Kasumi-1 (cell line): ENCODE data around the gene CADPS.

Source experiments
- DNase-seq, 2 experiments: peaks; one replicate each; lab custom pipeline; 2025; lab: John Stamatoyannopoulos, UW

Gene CADPS

DNA sequence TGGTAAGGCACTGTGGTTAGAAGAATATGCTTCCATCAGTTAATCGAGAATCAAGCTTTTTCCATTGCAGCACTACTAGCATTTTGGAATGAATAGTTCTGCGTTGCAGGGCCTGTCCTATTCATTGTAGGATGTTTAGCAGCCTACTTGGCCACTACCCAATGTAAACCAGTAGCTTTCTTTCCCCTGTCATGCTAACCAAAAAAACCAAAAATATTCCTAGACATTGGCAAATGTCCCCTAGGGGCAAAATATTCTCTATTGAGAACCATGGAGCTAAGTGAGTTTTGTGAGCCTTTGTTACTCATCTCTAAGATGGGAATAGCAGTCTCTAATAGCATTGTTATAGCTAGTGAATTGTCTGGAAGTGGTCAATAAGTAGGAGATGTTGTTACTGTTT lies 187.2 kb downstream of the CADPS start:
- DNase-seq: no peak

DNA sequence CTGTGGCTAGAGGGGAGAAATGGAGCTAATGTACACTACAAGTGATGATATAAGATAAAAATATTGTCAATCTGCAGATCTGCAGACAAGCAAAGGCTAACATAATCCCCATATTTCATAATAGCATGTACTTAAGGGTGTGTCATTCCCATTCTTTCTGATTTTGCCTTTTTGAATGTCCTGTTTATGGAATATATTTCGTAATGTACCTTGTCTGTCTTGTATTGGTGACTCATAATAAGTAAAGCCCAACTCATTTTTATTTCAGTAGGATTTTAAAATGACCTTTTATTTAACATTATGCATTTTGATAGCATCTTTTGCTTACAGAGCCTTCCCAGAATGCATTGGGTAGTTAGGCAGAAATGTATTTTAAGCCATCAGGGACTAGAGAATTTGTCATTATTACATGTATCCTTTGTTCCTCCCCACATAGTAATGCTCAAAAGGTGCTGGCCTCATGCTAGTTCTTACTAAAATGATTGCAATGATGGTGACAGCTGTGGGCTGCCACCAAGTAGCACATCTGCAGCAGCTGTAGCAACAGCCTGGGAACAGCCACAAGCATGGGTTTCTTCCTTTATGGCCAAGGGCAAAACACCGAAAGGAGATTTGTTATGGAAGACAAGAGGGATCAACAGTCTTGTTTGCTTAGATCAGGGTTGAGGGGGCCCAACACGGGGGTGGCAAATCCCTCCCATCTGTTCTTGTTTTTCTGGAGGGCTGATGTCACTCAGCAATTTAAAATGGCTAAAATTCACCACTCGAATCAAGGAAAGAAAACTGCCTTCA lies 188.5 kb downstream of the CADPS start:
- DNase-seq: no peak

DNA sequence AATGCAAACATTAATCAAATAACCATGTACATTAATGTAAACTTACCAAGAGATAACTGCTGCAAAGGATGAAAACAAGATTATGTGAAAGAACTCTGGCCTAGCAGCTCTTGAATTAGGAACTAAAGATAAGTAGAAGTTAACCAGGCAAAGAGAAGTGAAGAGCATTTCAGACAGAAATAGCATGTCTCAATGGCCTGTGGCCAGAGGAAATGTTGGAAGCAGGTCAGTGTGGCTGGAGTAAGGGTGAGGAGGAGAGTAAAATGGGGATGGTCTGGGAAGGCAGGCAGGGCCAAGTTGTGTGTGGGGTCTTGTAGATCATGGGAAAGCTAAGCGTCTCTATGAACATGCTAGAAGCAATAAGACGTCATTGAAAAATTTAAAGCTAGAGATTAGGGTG lies 192.4 kb downstream of the CADPS start:
- DNase-seq: no peak

DNA sequence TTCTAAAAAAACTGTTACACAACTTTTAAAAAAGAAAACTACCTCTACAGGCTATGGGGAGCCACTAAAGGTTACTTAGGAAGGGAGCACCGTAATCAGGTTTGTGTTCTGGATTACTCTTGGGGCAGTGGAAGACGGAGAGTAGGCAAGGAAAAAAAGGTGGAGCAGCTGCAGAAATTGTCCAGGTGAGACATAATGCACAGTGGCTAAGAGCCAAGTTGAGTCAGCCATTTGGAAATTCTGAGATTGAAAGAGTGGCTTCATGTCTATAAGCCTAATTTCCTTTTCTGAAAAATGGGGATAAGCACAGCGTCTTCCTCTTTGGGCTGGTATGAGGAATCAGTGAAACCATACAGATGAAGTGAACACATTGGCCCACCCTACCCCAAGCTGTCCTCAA lies 195.2 kb downstream of the CADPS start:
- DNase-seq: no peak

DNA sequence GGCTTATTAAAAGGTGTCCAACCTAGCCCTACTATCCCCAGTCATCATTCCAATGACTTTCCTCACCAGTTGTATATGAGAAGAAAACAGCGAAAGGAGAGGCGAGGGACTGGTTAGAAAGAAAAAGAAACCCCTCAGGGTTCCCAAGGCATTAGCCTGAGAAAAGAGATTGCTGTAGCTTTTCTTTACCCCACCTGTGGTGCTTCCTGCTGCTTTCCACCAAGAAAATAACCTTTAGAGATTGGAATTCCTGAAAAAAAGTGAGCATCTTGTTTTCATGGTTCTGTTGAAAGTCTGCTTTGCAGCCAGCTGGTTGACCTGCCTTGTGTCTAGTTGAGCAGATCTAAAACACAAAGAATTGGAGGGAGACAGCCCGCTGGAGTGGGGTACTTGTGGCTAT lies 196.4 kb downstream of the CADPS start:
- DNase-seq: no peak

DNA sequence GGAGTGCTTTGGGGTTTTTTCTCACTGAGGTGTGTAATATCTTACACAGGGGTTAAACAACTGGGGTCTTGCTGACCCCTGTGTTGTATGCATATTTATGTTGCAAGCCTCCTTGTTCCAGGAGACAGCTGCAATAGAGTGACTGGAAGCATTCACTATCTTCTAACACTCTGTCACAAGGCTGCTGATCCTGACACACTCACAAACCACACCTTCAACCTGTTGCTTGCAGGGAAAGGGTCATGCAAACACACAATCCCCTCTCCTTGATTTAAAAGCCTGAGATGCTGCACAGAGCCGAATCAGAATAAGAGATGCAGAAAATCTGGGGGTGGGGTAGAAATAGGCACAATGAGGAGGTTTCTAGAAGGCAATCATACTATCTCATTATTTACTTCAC lies 197.3 kb downstream of the CADPS start:
- no peak for DNase-seq

DNA sequence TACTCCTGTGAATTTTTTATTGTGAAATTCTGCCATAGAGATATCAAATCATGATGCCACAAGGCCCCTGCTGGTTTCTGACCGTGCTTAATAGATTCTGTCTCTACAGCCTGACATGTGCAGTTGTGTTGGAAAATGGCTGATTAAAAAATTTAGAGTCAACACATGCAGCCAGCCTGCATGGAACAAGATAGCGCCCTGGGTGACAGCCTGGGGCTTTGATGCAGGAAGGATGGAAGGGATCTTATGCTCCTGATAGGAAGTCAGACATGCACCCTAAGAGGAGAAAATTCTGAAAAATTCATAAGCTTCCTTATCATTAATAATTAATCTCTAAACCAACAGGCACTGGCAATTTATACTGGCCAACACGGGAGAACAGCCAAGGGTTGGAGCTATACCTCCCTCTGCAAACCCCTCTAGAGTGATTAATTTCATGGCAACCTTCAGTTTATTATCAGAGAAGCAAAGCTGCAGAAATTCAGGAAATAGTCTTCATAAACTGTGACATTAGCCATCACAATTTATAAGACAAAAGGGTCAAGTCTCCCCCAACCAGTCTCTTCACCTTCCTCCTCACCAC lies 198.4 kb downstream of the CADPS start:
- no peak for DNase-seq

DNA sequence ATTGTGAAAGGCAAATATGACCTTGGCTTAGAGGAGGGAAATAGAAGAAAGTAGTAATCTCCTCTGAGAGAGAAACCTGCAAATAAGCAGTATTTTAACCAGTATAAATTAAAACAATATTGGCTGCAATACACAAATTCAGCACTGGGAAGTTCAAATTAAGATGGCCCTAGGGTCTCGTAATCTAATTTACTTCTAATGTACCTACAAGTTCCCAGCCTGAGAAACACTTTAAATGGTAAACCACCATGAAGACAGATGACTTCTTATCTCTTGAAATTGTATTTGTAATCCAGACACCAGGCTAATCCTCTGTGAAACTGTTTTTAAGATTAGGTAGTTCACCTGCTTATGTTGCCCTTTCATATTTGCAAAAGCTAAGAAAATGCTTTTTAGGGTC lies 199.7 kb downstream of the CADPS start:
- no peak for DNase-seq

DNA sequence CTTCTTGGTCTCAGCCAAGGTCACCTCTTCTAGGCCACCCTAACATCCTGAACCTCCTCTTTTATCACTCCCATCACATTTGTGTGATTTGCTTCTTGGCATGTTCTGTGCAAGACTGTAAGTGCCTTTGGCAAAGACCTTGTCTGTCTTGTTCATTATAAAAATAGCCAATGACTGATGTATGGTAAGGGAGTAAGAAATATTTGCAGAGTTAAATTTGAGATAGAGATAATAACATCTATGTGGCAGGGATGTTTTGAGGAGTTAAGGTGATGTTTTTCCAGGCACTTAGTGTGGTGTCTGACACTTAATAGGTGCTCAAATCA lies 202.3 kb downstream of the CADPS start:
- no peak for DNase-seq

DNA sequence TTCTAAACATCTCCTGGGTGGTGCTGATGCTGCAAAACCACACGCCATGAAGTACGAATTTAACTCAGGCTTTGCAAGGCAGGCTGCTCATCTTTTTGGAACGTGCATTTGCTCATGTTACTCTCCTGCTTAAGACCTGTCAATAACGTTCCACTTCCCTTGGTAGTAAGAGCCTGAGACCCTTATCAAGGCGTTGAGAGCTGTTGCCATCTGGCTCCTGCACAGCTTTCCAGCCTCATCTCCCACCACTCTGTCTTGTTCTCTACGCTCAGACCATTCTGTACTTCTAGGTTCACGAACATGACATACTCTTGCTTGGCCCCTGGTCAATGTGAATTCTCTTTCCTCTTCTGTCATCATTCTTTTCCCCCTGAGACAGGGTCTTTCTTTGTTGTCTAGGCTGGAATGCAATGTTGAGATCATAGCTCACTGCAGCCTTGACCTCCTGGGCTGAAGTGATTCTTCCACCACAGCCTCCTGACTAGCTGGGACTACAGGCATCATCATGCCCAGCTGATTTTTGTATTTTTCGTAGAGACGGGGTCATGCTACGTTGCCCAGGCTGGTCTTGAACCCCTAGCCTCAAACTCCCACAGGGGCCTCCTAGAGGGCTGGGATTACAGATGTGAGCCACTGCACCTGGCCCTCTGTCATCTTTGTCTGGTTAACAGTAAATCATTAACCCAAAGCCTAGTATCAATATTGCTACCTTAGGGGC lies 202.8 kb downstream of the CADPS start:
- no peak for DNase-seq

DNA sequence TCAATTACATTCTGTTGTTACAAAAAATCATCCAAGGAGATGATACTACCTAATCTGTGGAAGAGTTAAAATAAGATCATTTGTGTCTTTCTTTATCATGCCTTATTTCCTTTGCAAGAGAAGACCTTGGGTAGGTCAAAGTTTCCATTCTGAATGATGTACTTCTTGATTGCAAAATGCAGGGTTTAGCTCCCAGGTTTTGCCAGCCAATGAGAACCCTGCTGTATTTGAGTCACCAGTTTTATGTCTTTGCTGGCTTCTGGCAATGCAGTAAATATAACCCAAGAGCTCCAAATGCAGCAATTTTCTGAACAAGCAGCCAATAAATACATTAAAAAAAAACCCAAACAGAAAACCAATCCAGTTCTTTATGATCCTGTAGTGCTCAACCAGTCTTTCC lies 204.9 kb downstream of the CADPS start:
- DNase-seq: no peak

DNA sequence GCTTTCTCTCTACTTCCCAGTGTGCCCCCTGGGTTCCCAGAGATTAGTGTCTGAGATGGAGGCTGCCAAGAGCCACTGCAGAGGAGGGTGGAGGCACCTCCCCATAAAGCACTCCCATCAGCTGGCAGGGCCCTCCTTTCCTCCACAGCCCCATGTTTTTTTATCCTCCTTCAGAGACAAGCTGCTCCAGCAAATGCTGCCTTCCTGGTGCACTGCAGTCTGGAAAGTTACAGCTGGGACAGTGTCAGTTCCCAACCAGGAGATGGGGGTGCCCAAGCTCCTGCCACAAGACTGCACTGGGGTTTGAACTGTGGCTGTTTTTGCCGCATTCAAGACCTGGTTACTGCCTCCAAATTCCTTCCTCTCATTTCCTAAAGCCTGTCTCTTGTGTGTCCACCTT lies 206.1 kb downstream of the CADPS start:
- no peak for DNase-seq

DNA sequence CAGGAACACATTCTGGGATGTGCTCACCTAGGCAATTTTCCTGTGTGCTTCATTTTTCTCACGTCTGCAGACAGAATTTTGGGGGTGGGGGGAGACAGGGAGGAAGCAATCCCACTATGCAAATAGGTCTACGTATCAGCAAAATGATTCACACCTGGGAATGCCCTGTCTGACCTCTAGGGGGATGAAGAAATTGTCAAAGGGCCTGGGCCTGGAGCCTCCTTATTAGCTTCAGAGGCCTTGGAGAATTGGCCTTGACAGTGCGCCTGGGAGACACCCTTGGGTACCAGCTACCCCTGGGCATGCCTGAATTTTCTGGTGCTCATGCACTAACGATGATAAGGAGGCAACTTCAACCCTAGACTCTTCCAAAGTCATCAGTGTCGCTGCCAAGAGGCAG lies 207.5 kb downstream of the CADPS start:
- DNase-seq: no peak

DNA sequence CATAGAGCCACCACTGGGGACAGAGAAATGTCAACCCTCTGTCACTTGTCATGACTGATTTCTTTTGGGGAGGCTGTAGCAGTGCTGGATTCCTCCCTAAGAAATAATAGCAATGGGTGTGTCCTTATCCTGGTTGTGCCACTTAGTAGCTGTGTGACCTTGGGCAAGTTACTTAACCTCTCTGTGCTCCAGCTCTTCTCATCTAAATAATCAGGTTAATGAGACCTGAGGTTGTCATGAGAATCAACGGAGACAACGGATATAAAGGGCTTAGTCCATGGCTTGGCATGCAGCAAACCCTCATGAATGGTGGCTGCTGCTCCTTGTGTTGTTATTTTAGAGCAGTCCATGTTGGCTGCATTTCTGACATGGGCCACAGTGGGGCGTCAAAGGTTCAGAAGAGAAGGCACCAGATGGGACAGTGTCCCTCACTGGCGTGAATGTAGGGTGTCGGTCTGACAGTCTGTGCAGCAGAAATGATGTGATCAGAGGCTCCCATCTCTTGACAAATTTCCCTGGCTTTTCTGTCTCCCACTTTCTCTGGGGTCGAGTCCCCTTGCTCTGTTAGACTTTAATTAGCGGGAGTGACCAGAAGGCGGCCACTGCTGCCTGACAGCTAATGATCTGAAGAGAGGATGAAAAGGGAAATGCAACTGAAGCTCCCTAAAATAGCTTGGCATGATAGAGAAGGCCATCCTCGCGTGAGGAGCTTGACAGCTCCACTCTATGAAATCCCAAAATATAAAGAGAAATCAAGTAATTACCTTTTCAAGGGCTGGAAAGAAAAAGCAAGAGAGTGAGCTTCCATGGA lies 209.4 kb downstream of the CADPS start:
- DNase-seq: peak; percentile 56 to 62

DNA sequence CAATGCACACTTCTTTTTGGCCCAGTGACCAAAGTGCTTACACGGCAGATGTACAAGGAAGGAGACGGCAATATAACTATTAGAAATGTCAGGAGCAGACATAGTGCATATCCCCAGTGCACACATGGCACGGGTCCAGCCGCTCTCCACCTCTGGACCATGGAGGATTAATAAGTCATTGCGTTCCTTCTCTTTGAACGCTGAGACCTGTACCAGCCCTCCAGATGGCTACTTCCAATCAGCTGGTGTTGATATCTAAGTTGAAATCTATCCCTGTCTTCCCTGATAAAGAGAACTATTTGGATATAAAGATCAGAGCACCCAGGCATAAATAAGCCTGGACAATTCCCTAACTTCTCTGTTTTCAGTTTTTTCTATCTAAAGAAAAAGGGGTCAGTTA lies 212.5 kb downstream of the CADPS start:
- no peak for DNase-seq

DNA sequence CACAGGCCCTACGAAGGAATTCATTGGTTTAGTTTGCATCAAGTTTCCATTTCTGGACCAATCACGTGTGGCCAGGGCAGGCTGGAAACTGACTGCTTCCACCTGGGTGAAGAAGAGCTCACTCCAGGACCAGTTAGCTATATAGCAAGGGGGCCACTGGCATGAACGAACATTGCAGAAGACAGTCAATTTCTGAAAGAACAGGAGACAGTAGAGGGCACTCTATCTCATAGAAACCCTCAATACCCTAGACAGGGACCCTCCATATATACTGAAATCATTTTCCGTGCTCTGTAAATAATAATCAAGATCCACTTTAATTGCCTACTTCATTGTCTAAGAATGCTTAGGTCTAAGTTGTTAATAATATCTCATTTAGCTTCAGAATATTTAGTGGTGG lies 215.6 kb downstream of the CADPS start:
- DNase-seq: no peak

DNA sequence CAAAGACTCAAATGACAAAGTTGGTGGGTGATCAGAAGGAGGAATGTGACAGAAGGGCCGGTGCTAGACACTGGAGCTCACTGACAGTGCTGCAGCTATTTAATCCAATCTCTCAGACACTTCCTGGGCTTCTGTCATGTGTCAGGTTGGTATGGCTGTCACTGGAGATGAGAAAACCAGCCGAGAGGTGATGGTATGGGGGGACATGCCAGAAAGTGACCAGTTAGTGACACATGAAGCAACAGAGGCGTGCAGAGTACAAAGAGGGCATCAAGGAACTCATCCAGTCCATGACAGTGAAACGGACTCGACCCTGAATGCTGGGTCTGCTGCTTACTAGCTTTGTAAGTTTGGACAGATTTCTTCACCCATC lies 219.5 kb downstream of the CADPS start:
- DNase-seq: no peak

DNA sequence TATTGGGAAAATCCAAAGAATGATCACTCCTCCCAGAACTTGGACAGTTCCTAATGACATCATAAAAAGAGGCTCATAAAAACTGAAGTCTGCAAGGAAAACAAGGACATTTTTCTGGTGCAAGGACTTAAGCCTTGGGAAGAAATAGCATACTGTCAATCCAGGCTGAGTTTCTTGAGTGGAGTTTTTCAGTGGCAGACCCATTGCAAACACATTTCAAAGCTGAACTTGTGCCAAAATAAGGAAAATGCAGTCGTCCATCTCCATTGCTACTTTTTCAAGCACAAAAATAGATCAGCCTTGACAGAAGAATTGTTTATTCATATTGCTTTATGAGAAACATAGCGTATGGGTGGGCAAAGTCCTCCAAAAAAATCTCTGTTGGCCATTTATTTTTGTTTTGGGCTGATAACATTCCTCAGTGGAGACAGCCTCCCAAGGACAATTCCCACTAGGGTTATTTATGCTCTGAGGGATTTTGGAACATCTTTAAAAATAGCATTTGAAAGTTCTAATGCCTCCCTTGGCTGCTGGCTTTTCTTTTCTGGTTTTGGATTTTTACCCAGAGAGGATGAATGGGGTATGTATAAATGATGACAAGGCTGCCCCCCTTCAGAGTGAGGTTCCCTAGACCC lies 220.0 kb downstream of the CADPS start:
- DNase-seq: no peak

DNA sequence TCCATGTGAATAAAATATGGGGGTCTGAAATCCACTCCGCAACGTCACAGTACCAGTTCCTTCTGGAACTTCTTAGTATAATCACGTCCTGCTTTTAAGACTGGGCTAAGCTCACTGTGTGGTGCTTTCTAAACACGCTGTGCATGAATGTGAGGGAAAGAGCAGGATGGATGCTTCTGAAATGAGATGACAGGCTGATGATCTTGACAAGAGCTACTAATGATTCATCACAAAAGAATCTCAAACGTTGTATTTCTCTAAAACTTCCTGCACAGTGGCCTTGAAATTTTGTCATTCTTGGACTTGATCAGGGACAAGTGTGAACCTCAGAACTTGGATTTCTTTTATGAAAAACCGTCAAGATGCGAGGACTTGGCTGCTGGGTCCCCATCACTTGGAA lies 221.4 kb downstream of the CADPS start:
- DNase-seq: no peak

DNA sequence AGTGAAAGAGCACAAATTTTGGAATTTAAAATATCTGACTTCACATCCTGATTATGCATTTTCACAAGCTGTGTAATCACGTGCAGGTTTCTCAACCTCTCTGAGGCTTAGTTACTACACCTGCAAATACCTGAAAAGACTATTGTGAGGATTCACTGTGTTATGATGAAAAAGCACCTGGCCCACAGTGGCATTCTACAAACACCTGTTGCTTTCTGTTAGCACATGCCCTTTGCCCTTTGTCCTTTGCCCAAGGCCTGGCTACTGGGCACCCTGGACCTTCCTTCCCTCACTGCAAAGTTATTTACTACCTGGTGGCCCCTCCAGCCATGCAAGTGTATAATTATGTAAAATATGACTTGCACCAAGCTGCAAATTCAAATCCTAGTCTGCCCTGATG lies 227.5 kb downstream of the CADPS start:
- DNase-seq: no peak

DNA sequence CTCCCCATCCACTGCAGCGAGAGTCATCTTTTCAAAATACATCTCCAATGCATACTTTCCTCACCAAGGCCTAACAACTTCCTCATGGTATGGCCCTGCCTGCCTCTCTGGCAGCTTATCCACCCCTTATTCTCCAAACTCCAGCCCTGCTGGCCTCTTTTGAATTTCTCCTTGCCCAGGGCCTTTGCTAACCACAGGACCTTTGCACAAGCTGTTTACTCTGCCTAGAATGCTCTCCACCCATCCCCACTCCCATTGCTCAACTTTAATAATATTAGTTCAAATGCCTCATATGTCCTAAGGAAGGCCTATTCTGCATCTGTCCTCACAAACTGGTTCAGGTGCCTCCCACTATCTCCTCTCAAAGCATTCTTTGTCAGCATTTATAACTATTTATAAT lies 230.7 kb downstream of the CADPS start:
- no peak for DNase-seq

DNA sequence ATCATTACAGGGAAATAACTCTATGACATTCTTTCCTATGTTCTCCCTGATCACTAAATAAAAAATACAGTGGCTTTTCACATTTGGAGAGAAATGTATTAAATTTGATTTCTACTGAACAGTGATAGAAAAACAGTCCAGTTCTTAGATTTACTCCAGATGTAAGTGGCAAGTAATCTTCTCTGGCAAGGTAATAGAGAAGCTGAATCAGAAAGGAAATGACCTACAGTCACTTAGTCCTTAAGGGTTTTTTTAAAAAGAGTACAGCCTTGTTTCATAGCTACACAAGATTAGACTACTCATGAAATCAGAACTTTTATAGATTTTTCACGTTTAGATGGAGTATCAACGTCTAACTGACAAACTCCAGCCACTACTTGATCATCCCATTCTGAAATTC lies 236.9 kb downstream of the CADPS start:
- no peak for DNase-seq
